Upper lobe of left lung (tissue), 4 donors: ENCODE data around the gene HPCAL1.

Experiments
- CTCF ChIP-seq, 6 experiments: fragments of 450-650 bp in 4 of 6; fragments of 200-600 bp in 2 of 6; sonication (generic) in 2 of 6; IDR thresholded peaks; one replicate each; pipeline ENCODE4 v1.5.1; 2016 to 2019; ENCODE audit warnings: antibody characterized with exemption in 6 of 6
- POLR2A ChIP-seq, 4 donors: fragments of 450-650 bp; IDR thresholded peaks; one replicate each; pipeline ENCODE4 v1.5.1; 2016 to 2017; ENCODE audit warnings: antibody characterized with exemption in 4 of 4, mild to moderate bottlenecking in 2 of 4
- POLR2AphosphoS5 ChIP-seq, 2 donors: sonication (generic); formaldehyde crosslinking; IDR thresholded peaks; one replicate each; pipeline ENCODE4 v1.5.1; 2017; ENCODE audit warnings: antibody characterized with exemption in 2 of 2

- no peak for TF ChIP-seq CTCF (IDR thresholded peaks at IDR 0.05)
- peak in 1 of 4 donors; percentile 11 for TF ChIP-seq POLR2A (IDR thresholded peaks at IDR 0.05)
- peak; percentile 69 to 81 for TF ChIP-seq POLR2AphosphoS5 (IDR thresholded peaks at IDR 0.05)
Observed at GRCh38 chr2:10400568-10400977, 97.9 kb downstream of the HPCAL1 start.
